SK-N-SH (cell line): ENCODE measurements around the gene TAF4. TPM values are rescaled to one million over a fixed set of nuclear protein-coding genes. Genes with fewer than 3 reads are reported as not detected.

Experiments used
- CTCF ChIA-PET: fragments of 300-600, 350-600 bp; formaldehyde crosslinking; extraction: SDS; loops from one replicate; lab custom pipeline; 2021; lab: Yijun Ruan, JAX
- POLR2A ChIA-PET: fragments of 350-600 bp; sonication (Branson Sonifier 250); formaldehyde crosslinking; extraction: SDS; loops from one replicate; lab custom pipeline; 2020; ENCODE audit warnings: antibody characterized with exemption, inconsistent platforms; lab: Yijun Ruan, JAX
- DNase-seq: peaks from one replicate; pipeline ENCODE4 v3.0.0; 2012
- H2AFZ ChIP-seq: fragments of 200-600 bp; sonication (generic); 2 replicates; pipeline ENCODE4 v1.8.1; 2016; ENCODE audit warnings: antibody characterized with exemption, mild to moderate bottlenecking, low read depth
- H3F3A ChIP-seq: fragments of 200-600 bp; sonication (generic); replicated peaks from 2 replicates; pipeline ENCODE3; 2016; ENCODE audit warnings: antibody characterized with exemption, mild to moderate bottlenecking; ENCODE audit not compliant: insufficient read depth
- H3K27ac ChIP-seq, 2 experiments: fragments of 200-500 bp in 1 of 2; fragments of 200-600 bp in 1 of 2; sonication (Bioruptor generic) in 1 of 2; sonication (generic), shearing (Covaris generic) in 1 of 2; 2 replicates each; pipeline versions ENCODE4 v1.5.1 to v1.6.1; 2014 to 2016; ENCODE audit warnings: low read depth in 2 of 2, inconsistent platforms in 1 of 2, low read length in 1 of 2, mild to moderate bottlenecking in 1 of 2, mixed read lengths in 1 of 2
- H3K27me3 ChIP-seq: fragments of 200-600 bp; sonication (generic), shearing (Covaris generic); 2 replicates; pipeline ENCODE4 v1.6.1; 2016; ENCODE audit warnings: mixed run types; ENCODE audit not compliant: insufficient read depth
- H3K36me3 ChIP-seq, 2 experiments: fragments of 200-500 bp in 1 of 2; fragments of 200-600 bp in 1 of 2; sonication (Bioruptor generic) in 1 of 2; sonication (generic) in 1 of 2; replicated peaks in 1 of 2; 2 replicates each; pipeline versions ENCODE3 to v1.5.1; 2014 to 2016; ENCODE audit warnings: low read length in 1 of 2, mild to moderate bottlenecking in 1 of 2; ENCODE audit not compliant: insufficient read depth in 2 of 2, control insufficient read depth in 1 of 2
- H3K4me1 ChIP-seq, 2 experiments: fragments of 200-500 bp in 1 of 2; fragments of 200-600 bp in 1 of 2; sonication (Bioruptor generic) in 1 of 2; sonication (generic), shearing (Covaris generic) in 1 of 2; 2 replicates each; pipeline versions ENCODE4 v1.5.1 to v1.6.1; 2014 to 2016; ENCODE audit warnings: low read depth in 1 of 2, low read length in 1 of 2, mixed run types in 1 of 2; ENCODE audit not compliant: insufficient read depth in 2 of 2, control insufficient read depth in 1 of 2
- H3K4me2 ChIP-seq: fragments of 200-600 bp; sonication (generic), shearing (Covaris generic); 2 replicates; pipeline ENCODE4 v1.6.1; 2017; ENCODE audit warnings: mixed run types
- H3K4me3 ChIP-seq, 2 experiments: fragments of 200-500 bp in 1 of 2; fragments of 200-600 bp in 1 of 2; sonication (Bioruptor generic) in 1 of 2; sonication (generic), shearing (Covaris generic) in 1 of 2; 2 replicates each; pipeline versions ENCODE4 v1.5.1 to v1.8.1; 2014 to 2016; ENCODE audit warnings: low read depth in 2 of 2, inconsistent platforms in 1 of 2, low read length in 1 of 2, mild to moderate bottlenecking in 1 of 2, mixed read lengths in 1 of 2, moderate library complexity in 1 of 2
- H3K79me2 ChIP-seq: fragments of 200-600 bp; sonication (generic); 2 replicates; pipeline ENCODE4 v1.8.1; 2017; ENCODE audit warnings: mild to moderate bottlenecking; ENCODE audit not compliant: insufficient read depth
- H3K9ac ChIP-seq: fragments of 200-600 bp; sonication (generic); 2 replicates; pipeline ENCODE4 v1.6.1; 2017; ENCODE audit warnings: mixed run types
- H3K9me2 ChIP-seq: fragments of 200-600 bp; sonication (generic); 2 replicates; pipeline ENCODE4 v1.6.1; 2017; ENCODE audit warnings: mixed run types
- H3K9me3 ChIP-seq: fragments of 200-600 bp; sonication (generic); 2 replicates; pipeline ENCODE4 v1.6.1; 2017; ENCODE audit warnings: mixed run types, mild to moderate bottlenecking, moderate library complexity
- H4K20me1 ChIP-seq: fragments of 200-600 bp; sonication (generic); 2 replicates; pipeline ENCODE4 v1.6.1; 2017; ENCODE audit warnings: mild to moderate bottlenecking, mixed run types; ENCODE audit not compliant: insufficient read depth
- CHD2 ChIP-seq: fragments of 150-350 bp; IDR thresholded peaks from 2 replicates; pipeline ENCODE4 v1.6.1; 2018; ENCODE audit warnings: low read length; ENCODE audit not compliant: partially characterized antibody
- ELF1 ChIP-seq: IDR thresholded peaks from 2 replicates; pipeline ENCODE4 v1.4.0; 2012
- EZH2phosphoT487 ChIP-seq: fragments of 200-600 bp; sonication (generic); IDR thresholded peaks from 2 replicates; pipeline ENCODE4 v1.6.1; 2017; ENCODE audit warnings: low read depth, mixed run types, mild to moderate bottlenecking, antibody characterized with exemption, moderate library complexity, borderline replicate concordance
- FOSL2 ChIP-seq: IDR thresholded peaks from 2 replicates; pipeline ENCODE4 v1.4.0; 2012; ENCODE audit warnings: low read depth, mild to moderate bottlenecking, moderate library complexity, borderline replicate concordance
- FOXJ3 ChIP-seq: sonication (generic); formaldehyde crosslinking; IDR thresholded peaks from 2 replicates; pipeline ENCODE4 v1.5.1; 2020; ENCODE audit warnings: mild to moderate bottlenecking, missing genetic modification reagents
- GATA2 ChIP-seq: sonication (generic); formaldehyde crosslinking; IDR thresholded peaks from 2 replicates; pipeline ENCODE4 v1.5.0; 2020; ENCODE audit warnings: mild to moderate bottlenecking, missing genetic modification reagents
- JUND ChIP-seq: IDR thresholded peaks from 2 replicates; pipeline ENCODE4 v1.4.0; 2012
- NRF1 ChIP-seq: IDR thresholded peaks from 2 replicates; pipeline ENCODE4 v1.6.1; 2012; ENCODE audit warnings: low read depth, mild to moderate bottlenecking, low read length
- RCOR1 ChIP-seq: fragments of 150-350 bp; IDR thresholded peaks from 2 replicates; pipeline ENCODE4 v1.6.1; 2017; ENCODE audit warnings: antibody characterized with exemption, low read length
- RXRA ChIP-seq: IDR thresholded peaks from 2 replicates; pipeline ENCODE4 v1.4.0; 2012; ENCODE audit warnings: low read depth, mild to moderate bottlenecking, borderline replicate concordance
- TCF12 ChIP-seq: IDR thresholded peaks from 2 replicates; pipeline ENCODE4 v1.4.0; 2012
- TEAD4 ChIP-seq: IDR thresholded peaks from 2 replicates; pipeline ENCODE4 v1.4.0; 2012; ENCODE audit warnings: mild to moderate bottlenecking, borderline replicate concordance; ENCODE audit not compliant: insufficient read depth
- WGBS: methylation state at CpG from one replicate; pipeline ENCODE4 v1.1.6; 2017; ENCODE audit warnings: low lambda C conversion rate; 5-methylcytosine and 5-hydroxymethylcytosine counted together
- polyA plus RNA-seq, 3 experiments: library from polyadenylated mRNA; depleted of rRNA; stranded (reverse); fragments of >200 nt; gene quantifications; 2 replicates each; pipeline ENCODE4 v1.2.3, GENCODE V29; 2012
- TF ChIP-seq, protein P1 (sequence below): fragments of 150-350 bp; IDR thresholded peaks from 2 replicates; pipeline ENCODE4 v1.6.1; 2016; ENCODE audit warnings: mild to moderate bottlenecking, low read depth, low read length
- TF ChIP-seq, protein P2 (sequence below): fragments of 200-600 bp; sonication (generic); IDR thresholded peaks from 2 replicates; pipeline ENCODE4 v1.6.1; 2017; ENCODE audit warnings: antibody characterized with exemption, mild to moderate bottlenecking, moderate library complexity
- TF ChIP-seq, protein P3 (sequence below): IDR thresholded peaks from 2 replicates; pipeline ENCODE4 v1.4.0; 2012; ENCODE audit warnings: low read depth, borderline replicate concordance
- TF ChIP-seq, protein P4 (sequence below): IDR thresholded peaks from 2 replicates; pipeline ENCODE4; 2012

Gene TAF4
- polyA plus RNA-seq, 1 of the 3 experiments (the other 2 are of a cell fraction), result 4.8 TPM

DNA sequence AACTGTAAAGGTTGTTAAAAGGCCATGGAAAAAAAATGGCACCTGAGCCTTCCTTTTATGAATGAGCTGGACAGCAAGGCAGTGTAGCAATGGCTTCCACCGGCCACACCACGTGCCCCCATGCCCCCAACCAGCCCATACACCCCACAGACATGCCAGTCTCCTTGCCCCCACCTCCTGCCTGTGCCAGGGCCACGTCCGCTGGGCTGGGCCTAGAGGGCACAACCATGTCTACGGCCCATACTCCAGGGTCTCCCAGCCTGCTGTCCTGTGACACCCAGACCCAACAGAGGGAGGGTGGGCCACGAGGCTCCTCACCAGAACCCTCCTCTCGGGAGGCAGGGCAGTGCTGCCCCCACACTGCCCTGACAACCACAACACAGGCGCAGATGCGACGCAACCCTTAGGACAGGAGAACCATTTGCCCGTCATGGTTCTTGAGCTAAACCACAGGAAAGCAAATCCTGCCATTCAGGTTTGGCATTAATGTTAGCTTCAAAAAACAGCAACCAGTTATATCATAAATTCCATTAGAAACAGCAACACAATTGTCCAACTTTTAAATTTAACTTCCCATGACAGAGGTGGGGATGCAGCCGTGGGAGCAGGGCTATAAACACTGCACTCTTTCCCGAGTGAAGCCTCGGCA, 50.7 kb downstream of the TAF4 start:
- peaks cover 27% of the 10 kb centered on the region for H3K79me2 ChIP-seq
- DNase-seq, result no peak
- POLR2A ChIA-PET, result no interaction called here
- 93% methylated on average over 12 of the region's 14 CpGs for WGBS
- no peaks in the 10 kb centered on the region for H3K27me3 ChIP-seq
- peaks cover 20% of the 10 kb centered on the region for H4K20me1 ChIP-seq
- TF ChIP-seq ELF1 (no peak), NRF1 (no peak), TEAD4 (no peak), GATA2 (CRISPR knock-in tag) (no peak), RCOR1 (no peak), FOXJ3 (CRISPR knock-in tag) (no peak)
- TF ChIP-seq, protein P1, sequence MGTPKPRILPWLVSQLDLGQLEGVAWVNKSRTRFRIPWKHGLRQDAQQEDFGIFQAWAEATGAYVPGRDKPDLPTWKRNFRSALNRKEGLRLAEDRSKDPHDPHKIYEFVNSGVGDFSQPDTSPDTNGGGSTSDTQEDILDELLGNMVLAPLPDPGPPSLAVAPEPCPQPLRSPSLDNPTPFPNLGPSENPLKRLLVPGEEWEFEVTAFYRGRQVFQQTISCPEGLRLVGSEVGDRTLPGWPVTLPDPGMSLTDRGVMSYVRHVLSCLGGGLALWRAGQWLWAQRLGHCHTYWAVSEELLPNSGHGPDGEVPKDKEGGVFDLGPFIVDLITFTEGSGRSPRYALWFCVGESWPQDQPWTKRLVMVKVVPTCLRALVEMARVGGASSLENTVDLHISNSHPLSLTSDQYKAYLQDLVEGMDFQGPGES, result no peak
- peaks cover 0 to 10% of the 10 kb centered on the region in 2 experiments for H3K36me3 ChIP-seq
- no peak overlapping the region for H3K27ac ChIP-seq
- CTCF ChIA-PET, result interaction anchor here (1.5 kb wide), 1 partner anchor 48 kb away, joined by 4 read pairs; no protein-coding TSS in a partner anchor
- no peak overlapping the region for H3K9ac ChIP-seq
- H2AFZ ChIP-seq, result no peak overlapping the region
- no peaks in the 10 kb centered on the region for H3K9me2 ChIP-seq
- no peak overlapping the region for H3K4me2 ChIP-seq
- no peaks in the 10 kb centered on the region for H3F3A ChIP-seq
- no peak overlapping the region for H3K4me3 ChIP-seq
- peaks cover 0 to 10% of the 10 kb centered on the region in 2 experiments; a peak in 1 of 4 replicates for H3K4me1 ChIP-seq
- no peaks in the 10 kb centered on the region for H3K9me3 ChIP-seq

DNA sequence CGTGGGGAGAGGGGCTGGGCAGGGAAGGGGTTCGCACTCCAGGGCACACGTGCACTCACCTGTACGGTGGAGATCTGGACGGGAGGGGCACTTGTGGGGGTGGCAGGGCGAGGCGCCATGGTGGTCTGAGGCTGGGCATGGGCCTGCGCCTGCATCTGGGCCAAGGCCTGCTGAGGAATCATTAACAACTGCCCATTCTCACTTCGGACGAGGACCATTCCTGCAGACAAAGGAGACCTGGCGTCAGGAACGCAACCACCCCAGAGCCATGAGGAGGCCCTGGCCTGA, 51.2 kb downstream of the TAF4 start:
- H3K4me1 ChIP-seq, result peaks cover 0 to 4% of the 10 kb centered on the region in 2 experiments; a peak in 1 of 4 replicates
- no peaks in the 10 kb centered on the region for H3K9me3 ChIP-seq
- no peak overlapping the region for H3K27ac ChIP-seq
- peaks cover 15% of the 10 kb centered on the region for H4K20me1 ChIP-seq
- ChIA-PET CTCF (interaction anchor here (1.4 kb wide), 1 partner anchor 122 kb away, joined by 4 read pairs; no protein-coding TSS in a partner anchor), POLR2A (no interaction called here)
- WGBS, result 96% methylated on average over 12 of the region's 12 CpGs
- no peak overlapping the region for H3K9ac ChIP-seq
- H3K36me3 ChIP-seq, result peaks cover 0 to 13% of the 10 kb centered on the region in 2 experiments
- no peak overlapping the region for H2AFZ ChIP-seq
- H3K4me2 ChIP-seq, result no peak overlapping the region
- DNase-seq, result no peak
- no peaks in the 10 kb centered on the region for H3K9me2 ChIP-seq
- no peaks in the 10 kb centered on the region for H3K27me3 ChIP-seq
- H3K79me2 ChIP-seq, result peaks cover 26% of the 10 kb centered on the region
- H3K4me3 ChIP-seq, result no peak overlapping the region
- H3F3A ChIP-seq, result no peaks in the 10 kb centered on the region
- TF ChIP-seq, protein P2, sequence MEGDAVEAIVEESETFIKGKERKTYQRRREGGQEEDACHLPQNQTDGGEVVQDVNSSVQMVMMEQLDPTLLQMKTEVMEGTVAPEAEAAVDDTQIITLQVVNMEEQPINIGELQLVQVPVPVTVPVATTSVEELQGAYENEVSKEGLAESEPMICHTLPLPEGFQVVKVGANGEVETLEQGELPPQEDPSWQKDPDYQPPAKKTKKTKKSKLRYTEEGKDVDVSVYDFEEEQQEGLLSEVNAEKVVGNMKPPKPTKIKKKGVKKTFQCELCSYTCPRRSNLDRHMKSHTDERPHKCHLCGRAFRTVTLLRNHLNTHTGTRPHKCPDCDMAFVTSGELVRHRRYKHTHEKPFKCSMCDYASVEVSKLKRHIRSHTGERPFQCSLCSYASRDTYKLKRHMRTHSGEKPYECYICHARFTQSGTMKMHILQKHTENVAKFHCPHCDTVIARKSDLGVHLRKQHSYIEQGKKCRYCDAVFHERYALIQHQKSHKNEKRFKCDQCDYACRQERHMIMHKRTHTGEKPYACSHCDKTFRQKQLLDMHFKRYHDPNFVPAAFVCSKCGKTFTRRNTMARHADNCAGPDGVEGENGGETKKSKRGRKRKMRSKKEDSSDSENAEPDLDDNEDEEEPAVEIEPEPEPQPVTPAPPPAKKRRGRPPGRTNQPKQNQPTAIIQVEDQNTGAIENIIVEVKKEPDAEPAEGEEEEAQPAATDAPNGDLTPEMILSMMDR, result no peak
- TF ChIP-seq CHD2 (no peak), JUND (no peak), GATA2 (CRISPR knock-in tag) (no peak), RXRA (no peak), EZH2phosphoT487 (no peak), ELF1 (no peak), TCF12 (no peak), FOSL2 (no peak)
- TF ChIP-seq, protein P3, sequence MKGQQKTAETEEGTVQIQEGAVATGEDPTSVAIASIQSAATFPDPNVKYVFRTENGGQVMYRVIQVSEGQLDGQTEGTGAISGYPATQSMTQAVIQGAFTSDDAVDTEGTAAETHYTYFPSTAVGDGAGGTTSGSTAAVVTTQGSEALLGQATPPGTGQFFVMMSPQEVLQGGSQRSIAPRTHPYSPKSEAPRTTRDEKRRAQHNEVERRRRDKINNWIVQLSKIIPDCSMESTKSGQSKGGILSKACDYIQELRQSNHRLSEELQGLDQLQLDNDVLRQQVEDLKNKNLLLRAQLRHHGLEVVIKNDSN, result no peak
- TF ChIP-seq, protein P4, sequence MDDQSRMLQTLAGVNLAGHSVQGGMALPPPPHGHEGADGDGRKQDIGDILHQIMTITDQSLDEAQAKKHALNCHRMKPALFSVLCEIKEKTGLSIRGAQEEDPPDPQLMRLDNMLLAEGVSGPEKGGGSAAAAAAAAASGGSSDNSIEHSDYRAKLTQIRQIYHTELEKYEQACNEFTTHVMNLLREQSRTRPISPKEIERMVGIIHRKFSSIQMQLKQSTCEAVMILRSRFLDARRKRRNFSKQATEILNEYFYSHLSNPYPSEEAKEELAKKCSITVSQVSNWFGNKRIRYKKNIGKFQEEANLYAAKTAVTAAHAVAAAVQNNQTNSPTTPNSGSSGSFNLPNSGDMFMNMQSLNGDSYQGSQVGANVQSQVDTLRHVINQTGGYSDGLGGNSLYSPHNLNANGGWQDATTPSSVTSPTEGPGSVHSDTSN, result no peak
